ENCODE results near the gene GMPPB. TPM values are rescaled to one million over a fixed set of nuclear protein-coding genes. Genes with fewer than 3 reads are reported as not detected.

GMPPB gene
- total and polyA plus RNA-seq, 9 of the 15 experiments (the other 6 are each of a cell fraction or from before 2014, with no cell fraction given), result 0.53 to 17.4 (median 8.1) TPM

- no peak for FAIRE-seq
- in situ Hi-C loops (cut with MboI), result loop anchor here (5.0 kb wide), 1 partner anchor 139 kb away; no protein-coding TSS in a partner anchor
- TF ChIP-seq ZFP1 (CRISPR knock-in tag; IDR thresholded peaks at IDR 0.05) (no peak), RBBP5 (IDR thresholded peaks at IDR 0.05; ENCODE audit: borderline replicate concordance, insufficient read depth, low read length, poor library complexity, severe bottlenecking) (no peak), ZFP30 (CRISPR knock-in tag; IDR thresholded peaks at IDR 0.05; ENCODE audit: borderline replicate concordance) (no peak), FOXP1 (CRISPR knock-in tag; IDR thresholded peaks at IDR 0.05) (peak; percentile 34; the same call in 1 of the 2 replicates), STAG1 (CRISPR knock-in tag; IDR thresholded peaks at IDR 0.05; ENCODE audit: borderline replicate concordance) (peak; percentile 84; the same call in 1 of the 2 replicates), HDAC2 (IDR thresholded peaks at IDR 0.05) (no peak), TCF3 (CRISPR knock-in tag; IDR thresholded peaks at IDR 0.05) (no peak), SMC3 (conservative IDR thresholded peaks at IDR 0.05; ENCODE audit: insufficient read depth, low read depth, low read length) (peak; percentile 72), CSDE1 (IDR thresholded peaks at IDR 0.05) (no peak), ZNF395 (CRISPR knock-in tag; IDR thresholded peaks at IDR 0.05) (no peak), ZC3H8 (IDR thresholded peaks at IDR 0.05) (no peak), THRAP3 (IDR thresholded peaks at IDR 0.05; ENCODE audit: borderline replicate concordance) (no peak), ZNF124 (CRISPR knock-in tag; IDR thresholded peaks at IDR 0.05) (no peak)
- TF ChIP-seq, protein P1, sequence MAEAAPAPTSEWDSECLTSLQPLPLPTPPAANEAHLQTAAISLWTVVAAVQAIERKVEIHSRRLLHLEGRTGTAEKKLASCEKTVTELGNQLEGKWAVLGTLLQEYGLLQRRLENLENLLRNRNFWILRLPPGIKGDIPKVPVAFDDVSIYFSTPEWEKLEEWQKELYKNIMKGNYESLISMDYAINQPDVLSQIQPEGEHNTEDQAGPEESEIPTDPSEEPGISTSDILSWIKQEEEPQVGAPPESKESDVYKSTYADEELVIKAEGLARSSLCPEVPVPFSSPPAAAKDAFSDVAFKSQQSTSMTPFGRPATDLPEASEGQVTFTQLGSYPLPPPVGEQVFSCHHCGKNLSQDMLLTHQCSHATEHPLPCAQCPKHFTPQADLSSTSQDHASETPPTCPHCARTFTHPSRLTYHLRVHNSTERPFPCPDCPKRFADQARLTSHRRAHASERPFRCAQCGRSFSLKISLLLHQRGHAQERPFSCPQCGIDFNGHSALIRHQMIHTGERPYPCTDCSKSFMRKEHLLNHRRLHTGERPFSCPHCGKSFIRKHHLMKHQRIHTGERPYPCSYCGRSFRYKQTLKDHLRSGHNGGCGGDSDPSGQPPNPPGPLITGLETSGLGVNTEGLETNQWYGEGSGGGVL (CRISPR knock-in tag; IDR thresholded peaks at IDR 0.05), result no peak
- TF ChIP-seq, protein P2, sequence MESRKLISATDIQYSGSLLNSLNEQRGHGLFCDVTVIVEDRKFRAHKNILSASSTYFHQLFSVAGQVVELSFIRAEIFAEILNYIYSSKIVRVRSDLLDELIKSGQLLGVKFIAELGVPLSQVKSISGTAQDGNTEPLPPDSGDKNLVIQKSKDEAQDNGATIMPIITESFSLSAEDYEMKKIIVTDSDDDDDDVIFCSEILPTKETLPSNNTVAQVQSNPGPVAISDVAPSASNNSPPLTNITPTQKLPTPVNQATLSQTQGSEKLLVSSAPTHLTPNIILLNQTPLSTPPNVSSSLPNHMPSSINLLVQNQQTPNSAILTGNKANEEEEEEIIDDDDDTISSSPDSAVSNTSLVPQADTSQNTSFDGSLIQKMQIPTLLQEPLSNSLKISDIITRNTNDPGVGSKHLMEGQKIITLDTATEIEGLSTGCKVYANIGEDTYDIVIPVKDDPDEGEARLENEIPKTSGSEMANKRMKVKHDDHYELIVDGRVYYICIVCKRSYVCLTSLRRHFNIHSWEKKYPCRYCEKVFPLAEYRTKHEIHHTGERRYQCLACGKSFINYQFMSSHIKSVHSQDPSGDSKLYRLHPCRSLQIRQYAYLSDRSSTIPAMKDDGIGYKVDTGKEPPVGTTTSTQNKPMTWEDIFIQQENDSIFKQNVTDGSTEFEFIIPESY (CRISPR knock-in tag; IDR thresholded peaks at IDR 0.05), result peak; percentile 62; the same call in 1 of the 2 replicates
Observed at GRCh38 chr3:49703443-49703927, 20.3 kb downstream of the GMPPB start.

More at GRCh38 chr3:49703443-49703927, 20.3 kb downstream of the GMPPB start:
- Histone ChIP-seq H3K79me2 (ENCODE audit: control insufficient read depth, insufficient read depth, low read length) (no peaks in the 10 kb centered on the region), H3K9me1 (ENCODE audit: control insufficient read depth, insufficient read depth, low read length) (no peaks in the 10 kb centered on the region), H3K9ac (ENCODE audit: insufficient read depth in 1 of 2, low read depth in 2 of 2, low read length in 2 of 2) (no peak overlapping the region), H3K27me3 (ENCODE audit: control insufficient read depth in 2 of 2, insufficient read depth in 2 of 2, low read length in 2 of 2) (no peaks in the 10 kb centered on the region), H3K9me3 (replicated peaks; ENCODE audit: control insufficient read depth, insufficient read depth, low read depth, low read length) (no peaks in the 10 kb centered on the region), H3K27ac (ENCODE audit: extremely low read depth, low read depth, low read length) (no peak overlapping the region), H3K4me3 (no peak overlapping the region), H3K36me3 (ENCODE audit: control insufficient read depth, insufficient read depth, low read length) (peaks cover 80% of the 10 kb centered on the region; the same call in 2 of the 3 replicates), H2AFZ (ENCODE audit: low read depth, low read length) (no peak overlapping the region), H3K4me2 (ENCODE audit: insufficient read depth, low read length) (no peak overlapping the region), H4K20me1 (replicated peaks; ENCODE audit: control insufficient read depth, insufficient read depth, low read length) (no peaks in the 10 kb centered on the region), H3K4me1 (replicated peaks in 1 of 2; ENCODE audit: control insufficient read depth in 2 of 2, insufficient read depth in 2 of 2, low read length in 2 of 2) (peaks cover 0 to 10% of the 10 kb centered on the region in 2 experiments; a peak in 2 of 5 replicates)
- 83% methylated on average over 2 of the region's 14 CpGs for WGBS (ENCODE audit: insufficient coverage, low coverage, missing lambda C conversion rate)
- ChIA-PET CTCF (ENCODE audit: low intra/inter-chr PET ratio) (interaction anchor here (0.5 to 1.6 kb wide), 3 partner anchors 136 to 300 kb away, joined by 3 to 16 read pairs (median 7); no protein-coding TSS in a partner anchor), POLR2A (interaction anchor here (1.6 kb wide), 1 partner anchor 9 kb away, joined by 5 read pairs; no protein-coding TSS in a partner anchor)
- ATAC-seq (peak; percentile 95), DNase-seq (ENCODE audit: extremely low read depth in 1 of 4, low spot score in 3 of 4) (peak; percentile 60 to 71 (median 64))
- intact Hi-C loops (cut with micrococcal nuclease), result loop anchor here (1.0 to 5.0 kb wide), 2 partner anchors 136 to 204 kb away; no protein-coding TSS in a partner anchor
- no TSS peak for BruUV-seq (replicated peaks)

All from K562 (cell line).